GM12878 (cell line): Measurements from ENCODE around the gene KAZN. TPM values are rescaled to one million over a fixed set of nuclear protein-coding genes. Genes with fewer than 3 reads are reported as not detected.

Source experiments
- BRCA1 ChIP-seq: IDR thresholded peaks from 2 replicates; pipeline ENCODE4 v1.6.1; 2011; ENCODE audit warnings: low read depth, low read length, improper control_type of control experiment
- FOXK2 ChIP-seq: fragments of 450-650 bp; IDR thresholded peaks from 2 replicates; pipeline ENCODE4 v1.6.1; 2017; ENCODE audit warnings: mild to moderate bottlenecking, moderate library complexity
- HDAC2 ChIP-seq: fragments of 200-600 bp; sonication (generic); IDR thresholded peaks from 2 replicates; pipeline ENCODE4 v1.6.1; 2017
- IKZF2 ChIP-seq, 2 experiments: fragments of 450-650 bp; IDR thresholded peaks; 2 replicates each; pipeline ENCODE4 v1.6.1; 2017; ENCODE audit warnings: mild to moderate bottlenecking in 2 of 2, moderate library complexity in 2 of 2
- PAX5 ChIP-seq: IDR thresholded peaks from 2 replicates; pipeline ENCODE4 v1.6.1; 2011; ENCODE audit warnings: low read depth, low read length, borderline replicate concordance
- ZNF24 ChIP-seq: fragments of 450-650 bp; IDR thresholded peaks from 2 replicates; pipeline ENCODE4 v1.6.1; 2017; ENCODE audit warnings: antibody characterized with exemption, mild to moderate bottlenecking
- polyA plus RNA-seq, 11 experiments: library from polyadenylated mRNA; depleted of rRNA in 4 of 11; unstranded in 6 of 11; stranded (reverse) in 5 of 11; fragments of >200 nt; fragmentation: Nextera tagmentation in 4 of 11; fragmentation: Illumina TruSeq in 1 of 11; extraction: Ambion mirVana in 4 of 11; extraction: Trizol in 1 of 11; gene quantifications; 1 replicate in 1 of 11; 2 replicates in 10 of 11; pipeline versions ENCODE4 v1.2.1 to v1.2.3, GENCODE V29; 2011 to 2016; ENCODE audit warnings: inconsistent platforms in 2 of 11, missing spikeins in 2 of 11, low read depth in 1 of 11
- total RNA-seq, 4 experiments: library from RNA; depleted of rRNA in 3 of 4; stranded (reverse); fragments of >200 nt in 3 of 4; fragmentation: Illumina TruSeq in 1 of 4; extraction: Trizol in 1 of 4; gene quantifications; 2 replicates each; pipeline versions ENCODE4 v1.2.1 to v1.2.3, GENCODE V29; 2013 to 2021
- TF ChIP-seq, protein P1 (sequence below): fragments of 450-650 bp; IDR thresholded peaks from 2 replicates; pipeline ENCODE4 v1.6.1; 2016; ENCODE audit warnings: mild to moderate bottlenecking
- TF ChIP-seq, protein P2 (sequence below): IDR thresholded peaks from 2 replicates; pipeline ENCODE4 v1.6.1; 2012; ENCODE audit warnings: low read length, inconsistent platforms
- TF ChIP-seq, protein P3 (sequence below): IDR thresholded peaks from 2 replicates; pipeline ENCODE4 v1.6.1; 2012; ENCODE audit warnings: low read depth, low read length, improper control_type of control experiment
- TF ChIP-seq, protein P4 (sequence below): fragments of 450-650 bp; IDR thresholded peaks from 2 replicates; pipeline ENCODE4 v1.6.1; 2017; ENCODE audit warnings: mild to moderate bottlenecking, low read depth, inconsistent platforms; ENCODE audit not compliant: poor library complexity, severe bottlenecking

The KAZN gene
- total and polyA plus RNA-seq, 10 of the 15 experiments (the other 5 are each of a cell fraction or from before 2014, with no cell fraction given) = 0.72 to 4.0 (median 1.2) TPM

DNA sequence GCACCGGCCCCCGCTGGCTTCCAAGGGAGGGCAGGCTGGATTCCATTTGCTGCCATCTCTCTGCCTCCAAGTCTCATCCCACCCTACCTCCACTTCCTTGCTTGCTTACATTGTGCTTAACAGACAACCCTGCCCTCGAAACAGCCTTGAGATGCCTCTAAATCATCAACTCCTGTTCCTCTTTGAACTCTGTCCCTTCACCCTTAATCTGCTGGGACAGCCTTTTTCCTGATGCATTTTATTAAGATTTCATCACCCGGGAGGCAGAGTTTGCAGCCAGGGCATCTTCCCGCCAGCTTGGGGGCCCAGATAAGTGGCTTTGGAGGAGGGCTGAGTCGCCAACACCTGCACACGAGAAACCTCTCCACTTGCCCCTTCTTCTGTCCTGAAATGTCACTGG is 192.5 kb downstream of the KAZN start (continued):
- TF ChIP-seq, protein P1, sequence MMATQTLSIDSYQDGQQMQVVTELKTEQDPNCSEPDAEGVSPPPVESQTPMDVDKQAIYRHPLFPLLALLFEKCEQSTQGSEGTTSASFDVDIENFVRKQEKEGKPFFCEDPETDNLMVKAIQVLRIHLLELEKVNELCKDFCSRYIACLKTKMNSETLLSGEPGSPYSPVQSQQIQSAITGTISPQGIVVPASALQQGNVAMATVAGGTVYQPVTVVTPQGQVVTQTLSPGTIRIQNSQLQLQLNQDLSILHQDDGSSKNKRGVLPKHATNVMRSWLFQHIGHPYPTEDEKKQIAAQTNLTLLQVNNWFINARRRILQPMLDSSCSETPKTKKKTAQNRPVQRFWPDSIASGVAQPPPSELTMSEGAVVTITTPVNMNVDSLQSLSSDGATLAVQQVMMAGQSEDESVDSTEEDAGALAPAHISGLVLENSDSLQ = no peak
- TF ChIP-seq, protein P2, sequence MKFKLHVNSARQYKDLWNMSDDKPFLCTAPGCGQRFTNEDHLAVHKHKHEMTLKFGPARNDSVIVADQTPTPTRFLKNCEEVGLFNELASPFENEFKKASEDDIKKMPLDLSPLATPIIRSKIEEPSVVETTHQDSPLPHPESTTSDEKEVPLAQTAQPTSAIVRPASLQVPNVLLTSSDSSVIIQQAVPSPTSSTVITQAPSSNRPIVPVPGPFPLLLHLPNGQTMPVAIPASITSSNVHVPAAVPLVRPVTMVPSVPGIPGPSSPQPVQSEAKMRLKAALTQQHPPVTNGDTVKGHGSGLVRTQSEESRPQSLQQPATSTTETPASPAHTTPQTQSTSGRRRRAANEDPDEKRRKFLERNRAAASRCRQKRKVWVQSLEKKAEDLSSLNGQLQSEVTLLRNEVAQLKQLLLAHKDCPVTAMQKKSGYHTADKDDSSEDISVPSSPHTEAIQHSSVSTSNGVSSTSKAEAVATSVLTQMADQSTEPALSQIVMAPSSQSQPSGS = no peak
- TF ChIP-seq HDAC2 = no peak
- TF ChIP-seq FOXK2 = no peak
- TF ChIP-seq ZNF24 = no peak
- TF ChIP-seq, protein P3, sequence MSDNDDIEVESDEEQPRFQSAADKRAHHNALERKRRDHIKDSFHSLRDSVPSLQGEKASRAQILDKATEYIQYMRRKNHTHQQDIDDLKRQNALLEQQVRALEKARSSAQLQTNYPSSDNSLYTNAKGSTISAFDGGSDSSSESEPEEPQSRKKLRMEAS = no peak
- TF ChIP-seq IKZF2 (IDR thresholded peaks at IDR 0.05) = no peak
- TF ChIP-seq BRCA1 = no peak
- no peak for TF ChIP-seq PAX5
- TF ChIP-seq, protein P4, sequence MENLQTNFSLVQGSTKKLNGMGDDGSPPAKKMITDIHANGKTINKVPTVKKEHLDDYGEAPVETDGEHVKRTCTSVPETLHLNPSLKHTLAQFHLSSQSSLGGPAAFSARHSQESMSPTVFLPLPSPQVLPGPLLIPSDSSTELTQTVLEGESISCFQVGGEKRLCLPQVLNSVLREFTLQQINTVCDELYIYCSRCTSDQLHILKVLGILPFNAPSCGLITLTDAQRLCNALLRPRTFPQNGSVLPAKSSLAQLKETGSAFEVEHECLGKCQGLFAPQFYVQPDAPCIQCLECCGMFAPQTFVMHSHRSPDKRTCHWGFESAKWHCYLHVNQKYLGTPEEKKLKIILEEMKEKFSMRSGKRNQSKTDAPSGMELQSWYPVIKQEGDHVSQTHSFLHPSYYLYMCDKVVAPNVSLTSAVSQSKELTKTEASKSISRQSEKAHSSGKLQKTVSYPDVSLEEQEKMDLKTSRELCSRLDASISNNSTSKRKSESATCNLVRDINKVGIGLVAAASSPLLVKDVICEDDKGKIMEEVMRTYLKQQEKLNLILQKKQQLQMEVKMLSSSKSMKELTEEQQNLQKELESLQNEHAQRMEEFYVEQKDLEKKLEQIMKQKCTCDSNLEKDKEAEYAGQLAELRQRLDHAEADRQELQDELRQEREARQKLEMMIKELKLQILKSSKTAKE = no peak
